Trophoblast cell (in vitro differentiated cells and primary cell): ENCODE measurements around the gene WDFY3.

Experiments used
- DNase-seq, 2 donors: peaks; one replicate each; pipeline ENCODE4 v3.0.0-alpha.2; 2016
- H2AFZ ChIP-seq: 2 replicates; pipeline ENCODE4 v1.6.1; 2013; ENCODE audit warnings: low read length, moderate library complexity, mild to moderate bottlenecking; ENCODE audit not compliant: insufficient read depth, poor library complexity
- H2AK5ac ChIP-seq: 2 replicates; pipeline ENCODE4 v1.6.1; 2013; ENCODE audit warnings: mild to moderate bottlenecking, low read length
- H2BK120ac ChIP-seq: 2 replicates; pipeline ENCODE4 v1.6.1; 2013; ENCODE audit warnings: low read length, mild to moderate bottlenecking, moderate library complexity; ENCODE audit not compliant: insufficient read depth, poor library complexity
- H2BK12ac ChIP-seq: 2 replicates; pipeline ENCODE4 v1.6.1; 2013; ENCODE audit warnings: mild to moderate bottlenecking, low read length, moderate library complexity
- H2BK5ac ChIP-seq: 2 replicates; pipeline ENCODE4 v1.6.1; 2013; ENCODE audit warnings: low read length, low read depth, moderate library complexity, mild to moderate bottlenecking; ENCODE audit not compliant: poor library complexity
- H3K14ac ChIP-seq: 2 replicates; pipeline ENCODE4 v1.6.1; 2013; ENCODE audit warnings: mild to moderate bottlenecking, low read length
- H3K18ac ChIP-seq: 2 replicates; pipeline ENCODE4 v1.6.1; 2013; ENCODE audit warnings: mild to moderate bottlenecking, low read length
- H3K23ac ChIP-seq: 2 replicates; pipeline ENCODE4 v1.6.1; 2013; ENCODE audit warnings: low read length
- H3K27ac ChIP-seq: 2 replicates; pipeline ENCODE4 v1.5.1; 2013; ENCODE audit warnings: low read depth, mild to moderate bottlenecking, inconsistent platforms, low read length, moderate library complexity
- H3K27me3 ChIP-seq: 2 replicates; pipeline ENCODE4 v1.6.1; 2013; ENCODE audit warnings: inconsistent platforms, mild to moderate bottlenecking, low read length, moderate library complexity; ENCODE audit not compliant: insufficient read depth
- H3K36me3 ChIP-seq, 2 experiments: 1 replicate in 1 of 2; 2 replicates in 1 of 2; pipeline ENCODE4 v1.6.1; 2013; ENCODE audit warnings: low read length in 2 of 2, mild to moderate bottlenecking in 2 of 2, moderate library complexity in 1 of 2; ENCODE audit not compliant: insufficient read depth in 2 of 2, control insufficient read depth in 1 of 2
- H3K4ac ChIP-seq: 2 replicates; pipeline ENCODE4 v1.6.1; 2013; ENCODE audit warnings: low read depth, mild to moderate bottlenecking, low read length, moderate library complexity
- H3K4me1 ChIP-seq, 2 experiments: 1 replicate in 1 of 2; 2 replicates in 1 of 2; pipeline ENCODE4 v1.6.1; 2013; ENCODE audit warnings: low read length in 2 of 2, mild to moderate bottlenecking in 2 of 2, moderate library complexity in 1 of 2; ENCODE audit not compliant: insufficient read depth in 2 of 2, control insufficient read depth in 1 of 2
- H3K4me2 ChIP-seq: 2 replicates; pipeline ENCODE4 v1.6.1; 2013; ENCODE audit warnings: inconsistent platforms, mild to moderate bottlenecking, low read length, moderate library complexity
- H3K4me3 ChIP-seq: 2 replicates; pipeline ENCODE4 v1.5.1; 2013; ENCODE audit warnings: mild to moderate bottlenecking, low read depth, low read length, inconsistent platforms
- H3K79me1 ChIP-seq: one replicate; pipeline ENCODE4 v1.6.1; 2013; ENCODE audit warnings: low read length
- H3K79me2 ChIP-seq: 2 replicates; pipeline ENCODE4 v1.6.1; 2013; ENCODE audit warnings: low read length, mild to moderate bottlenecking; ENCODE audit not compliant: control insufficient read depth, insufficient read depth, poor library complexity
- H3K9ac ChIP-seq: 2 replicates; pipeline ENCODE4 v1.6.1; 2013; ENCODE audit warnings: mild to moderate bottlenecking, low read length
- H3K9me3 ChIP-seq: 2 replicates; pipeline ENCODE4 v1.6.1; 2013; ENCODE audit warnings: low read depth, mild to moderate bottlenecking, control low read depth, inconsistent platforms, low read length; ENCODE audit not compliant: insufficient read depth
- H4K12ac ChIP-seq: 2 replicates; pipeline ENCODE4 v1.6.1; 2013; ENCODE audit warnings: low read depth, mild to moderate bottlenecking, low read length, moderate library complexity
- H4K8ac ChIP-seq: 2 replicates; pipeline ENCODE4 v1.6.1; 2013; ENCODE audit warnings: low read depth, mild to moderate bottlenecking, low read length, moderate library complexity
- H4K91ac ChIP-seq: one replicate; pipeline ENCODE4 v1.6.1; 2013; ENCODE audit warnings: low read depth, mild to moderate bottlenecking, low read length, moderate library complexity
- WGBS: extraction: QIAGEN DNeasy Blood & Tissue Kit; methylation state at CpG from one replicate; pipeline ENCODE4 v1.1.7; 2013; ENCODE audit warnings: missing lambda C conversion rate; ENCODE audit not compliant: insufficient read length, insufficient coverage; ENCODE audit errors: extremely low coverage; 5-methylcytosine and 5-hydroxymethylcytosine counted together

Gene WDFY3

GRCh38 chr4:84938316-84938715 is 28.2 kb downstream of the WDFY3 start:
- no peaks in the 10 kb centered on the region for H3K36me3 ChIP-seq
- no peak overlapping the region for H2BK12ac ChIP-seq
- H3K79me2 ChIP-seq, result no peaks in the 10 kb centered on the region
- no peak overlapping the region for H3K14ac ChIP-seq
- peak; percentile 41 to 81 for DNase-seq
- H3K27me3 ChIP-seq, result no peaks in the 10 kb centered on the region
- no peak overlapping the region for H4K12ac ChIP-seq
- no peak overlapping the region for H3K4ac ChIP-seq
- H3K4me1 ChIP-seq, result peaks cover 0 to 2% of the 10 kb centered on the region in 2 experiments
- H3K27ac ChIP-seq, result no peak overlapping the region
- no peak overlapping the region for H4K8ac ChIP-seq
- no peak overlapping the region for H4K91ac ChIP-seq
- H3K4me3 ChIP-seq, result no peak overlapping the region
- H3K4me2 ChIP-seq, result no peak overlapping the region
- no peak overlapping the region for H2AFZ ChIP-seq
- H2BK5ac ChIP-seq, result no peak overlapping the region
- H2AK5ac ChIP-seq, result no peak overlapping the region
- H3K9ac ChIP-seq, result no peak overlapping the region
- no CpG with 5 or more reads among the region's 2 CpGs for WGBS
- no peak overlapping the region for H3K18ac ChIP-seq
- H3K23ac ChIP-seq, result no peak overlapping the region
- no peaks in the 10 kb centered on the region for H3K79me1 ChIP-seq
- H2BK120ac ChIP-seq, result no peak overlapping the region
- no peaks in the 10 kb centered on the region for H3K9me3 ChIP-seq

- DNase-seq, result no peak
- Histone ChIP-seq H3K23ac (no peak overlapping the region), H3K27me3 (no peaks in the 10 kb centered on the region), H2BK12ac (no peak overlapping the region), H4K8ac (no peak overlapping the region), H3K27ac (no peak overlapping the region), H3K79me2 (no peaks in the 10 kb centered on the region), H3K18ac (no peak overlapping the region), H2AFZ (no peak overlapping the region), H3K79me1 (no peaks in the 10 kb centered on the region), H2BK120ac (no peak overlapping the region), H3K4me2 (no peak overlapping the region), H3K36me3 (no peaks in the 10 kb centered on the region), H3K4me3 (no peak overlapping the region), H3K14ac (no peak overlapping the region), H4K91ac (no peak overlapping the region), H3K9me3 (no peaks in the 10 kb centered on the region), H2AK5ac (no peak overlapping the region), H3K4me1 (peaks cover 0 to 2% of the 10 kb centered on the region in 2 experiments), H3K9ac (no peak overlapping the region), H4K12ac (no peak overlapping the region), H3K4ac (no peak overlapping the region), H2BK5ac (no peak overlapping the region)
- no CpG with 5 or more reads among the region's 3 CpGs for WGBS
Observed at GRCh38 chr4:84937381-84937977, 29.0 kb downstream of the WDFY3 start.

DNA sequence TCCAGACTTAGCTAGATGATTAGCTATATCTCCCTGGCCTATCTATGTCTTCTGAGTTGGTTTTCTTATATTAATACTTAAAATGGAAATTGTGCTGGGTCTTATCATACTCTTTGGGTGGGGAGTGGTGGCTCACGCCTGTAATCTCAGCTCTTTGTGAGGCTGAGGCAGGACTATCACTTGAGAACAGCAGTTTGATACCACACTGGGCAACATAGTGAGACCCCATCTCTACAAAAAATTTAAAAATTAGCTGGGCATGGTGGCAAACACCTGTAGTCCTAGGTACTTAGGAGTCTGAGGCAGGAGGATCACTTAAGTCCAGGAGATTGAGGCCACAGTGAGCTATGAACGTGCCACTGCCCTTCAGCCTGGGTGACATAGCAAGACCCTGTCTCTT is 30.4 kb downstream of the WDFY3 start:
- Histone ChIP-seq H3K4me1 (peaks cover 0 to 2% of the 10 kb centered on the region in 2 experiments), H2AK5ac (no peak overlapping the region), H3K79me1 (no peaks in the 10 kb centered on the region), H3K14ac (no peak overlapping the region), H2BK12ac (peak overlapping the region; percentile 31), H3K4me2 (no peak overlapping the region), H3K36me3 (peaks cover 0 to 2% of the 10 kb centered on the region in 2 experiments), H2AFZ (no peak overlapping the region), H4K12ac (no peak overlapping the region), H3K27me3 (no peaks in the 10 kb centered on the region), H4K8ac (no peak overlapping the region), H3K4me3 (no peak overlapping the region), H3K79me2 (no peaks in the 10 kb centered on the region), H3K23ac (no peak overlapping the region), H2BK5ac (no peak overlapping the region), H2BK120ac (no peak overlapping the region), H3K4ac (peak overlapping the region; percentile 89), H4K91ac (no peak overlapping the region), H3K27ac (no peak overlapping the region), H3K9me3 (no peaks in the 10 kb centered on the region), H3K9ac (no peak overlapping the region), H3K18ac (peak overlapping the region; percentile 65)
- WGBS, result no CpG with 5 or more reads among the region's 2 CpGs
- DNase-seq, result no peak

DNA sequence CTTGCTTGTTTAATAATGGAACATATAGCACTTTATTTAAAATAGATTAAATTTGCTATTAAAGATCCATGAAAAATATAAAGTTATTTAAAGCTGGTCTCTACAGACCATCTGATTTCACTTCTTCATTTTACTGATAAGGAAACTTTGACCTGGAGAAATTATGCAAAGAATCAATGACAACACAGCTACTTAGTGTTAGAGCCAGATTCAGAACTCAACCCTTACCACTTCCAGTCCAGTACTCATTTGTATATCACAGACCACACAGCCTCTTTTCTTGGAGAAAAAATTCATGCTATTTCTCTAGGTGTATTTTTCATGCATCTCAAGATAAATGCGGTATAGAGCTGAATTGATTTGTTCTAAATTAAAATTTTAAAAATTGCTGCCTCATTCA is 34.0 kb downstream of the WDFY3 start:
- Histone ChIP-seq H3K79me2 (no peaks in the 10 kb centered on the region), H3K79me1 (no peaks in the 10 kb centered on the region), H2BK5ac (no peak overlapping the region), H2AFZ (no peak overlapping the region), H4K8ac (no peak overlapping the region), H2BK120ac (no peak overlapping the region), H3K27me3 (no peaks in the 10 kb centered on the region), H4K91ac (no peak overlapping the region), H4K12ac (no peak overlapping the region), H3K36me3 (peaks cover 5 to 7% of the 10 kb centered on the region in 2 experiments), H3K4ac (no peak overlapping the region), H3K14ac (no peak overlapping the region), H3K18ac (no peak overlapping the region), H2BK12ac (no peak overlapping the region), H3K9ac (no peak overlapping the region), H3K4me3 (no peak overlapping the region), H3K9me3 (no peaks in the 10 kb centered on the region), H3K4me2 (no peak overlapping the region), H3K4me1 (no peaks in the 10 kb centered on the region), H3K23ac (no peak overlapping the region), H3K27ac (no peak overlapping the region), H2AK5ac (no peak overlapping the region)
- WGBS, result no CpG with 5 or more reads among the region's 1 CpG
- peak in 1 of 2 donors; percentile 17 for DNase-seq
